Endothelial cell of umbilical vein (primary cell): Measurements from ENCODE around the gene PRKAR1B. TPM values are rescaled to one million over a fixed set of nuclear protein-coding genes. Genes with fewer than 3 reads are reported as not detected.

Source experiments
- BruUV-seq: library from RNA; stranded (reverse); fragments of 400-500 nt; replicated peaks from 2 replicates; lab custom pipeline; 2021; lab: Mats Ljungman, UMichigan
- CTCF ChIA-PET: fragments of 300-600, 350-600 bp; sonication (Branson Sonifier 250); formaldehyde crosslinking; loops from one replicate; lab custom pipeline; 2021; ENCODE audit warnings: antibody characterized with exemption, inconsistent platforms; lab: Charles Lee
- POLR2A ChIA-PET: fragments of 300-600, 350-600 bp; sonication (Branson Sonifier 250); formaldehyde crosslinking; loops from one replicate; lab custom pipeline; 2021; ENCODE audit warnings: antibody characterized with exemption, inconsistent platforms; lab: Charles Lee
- DNase-seq: peaks from one replicate; pipeline ENCODE4 v3.0.0-alpha.2; 2011; ENCODE audit warnings: low read depth, low spot score
- FAIRE-seq: peaks from 2 replicates; lab custom pipeline; 2011; peaks lifted over from hg19 to GRCh38; lab: Jason Lieb, UNC
- H2AFZ ChIP-seq: 2 replicates; pipeline ENCODE4 v1.6.0; 2012; ENCODE audit warnings: low read depth, low read length, control low read depth, inconsistent platforms
- H3K27ac ChIP-seq: 2 replicates; pipeline ENCODE4 v1.5.1; 2011; ENCODE audit warnings: low read depth, mild to moderate bottlenecking, control low read depth, low read length, moderate library complexity; ENCODE audit not compliant: insufficient read depth
- H3K27me3 ChIP-seq, 2 experiments: 2 replicates each; pipeline versions ENCODE4 v1.6.0 to v1.6.1; 2011; ENCODE audit warnings: low read length in 2 of 2, mixed read lengths in 1 of 2; ENCODE audit not compliant: control insufficient read depth in 2 of 2, insufficient read depth in 2 of 2
- H3K36me3 ChIP-seq, 2 experiments: 2 replicates in 1 of 2; 3 replicates in 1 of 2; pipeline ENCODE4 v1.5.1; 2011; ENCODE audit warnings: low read length in 2 of 2, mild to moderate bottlenecking in 1 of 2, moderate library complexity in 1 of 2; ENCODE audit not compliant: control insufficient read depth in 2 of 2, insufficient read depth in 2 of 2; ENCODE audit errors: extremely low read depth in 1 of 2
- H3K4me1 ChIP-seq: 3 replicates; pipeline ENCODE4 v1.5.1; 2011; ENCODE audit warnings: mild to moderate bottlenecking, low read length; ENCODE audit not compliant: control insufficient read depth, insufficient read depth; ENCODE audit errors: extremely low read depth
- H3K4me2 ChIP-seq: 2 replicates; pipeline ENCODE4 v1.6.1; 2011; ENCODE audit warnings: low read length, control low read depth, mixed read lengths; ENCODE audit not compliant: insufficient read depth
- H3K4me3 ChIP-seq, 3 experiments: fragments of 200-600 bp in 1 of 3; sonication (generic), shearing (Covaris generic) in 1 of 3; replicated peaks in 1 of 3; 2 replicates each; pipeline ENCODE4 v1.5.1; 2011 to 2016; ENCODE audit warnings: control low read depth in 3 of 3, low read length in 3 of 3, mild to moderate bottlenecking in 2 of 3, inconsistent platforms in 1 of 3, low read depth in 1 of 3, moderate library complexity in 1 of 3; ENCODE audit not compliant: insufficient read depth in 1 of 3
- H3K79me2 ChIP-seq: 2 replicates; pipeline ENCODE4 v1.6.0; 2012; ENCODE audit warnings: low read length, inconsistent platforms; ENCODE audit not compliant: control insufficient read depth, insufficient read depth
- H3K9ac ChIP-seq: replicated peaks from 2 replicates; pipeline ENCODE3; 2011; ENCODE audit warnings: low read length, control low read depth; ENCODE audit not compliant: insufficient read depth; ENCODE audit errors: extremely low read depth
- H3K9me1 ChIP-seq: replicated peaks from 3 replicates; pipeline ENCODE4 v1.6.0; 2011; ENCODE audit warnings: mild to moderate bottlenecking, low read length; ENCODE audit not compliant: control insufficient read depth, insufficient read depth; ENCODE audit errors: extremely low read depth
- H3K9me3 ChIP-seq: replicated peaks from 2 replicates; pipeline ENCODE4 v1.5.1; 2012; ENCODE audit warnings: low read length, inconsistent platforms; ENCODE audit not compliant: control insufficient read depth, insufficient read depth
- H4K20me1 ChIP-seq: replicated peaks from 2 replicates; pipeline ENCODE3; 2011; ENCODE audit warnings: mild to moderate bottlenecking, low read length; ENCODE audit not compliant: control insufficient read depth, insufficient read depth; ENCODE audit errors: extremely low read depth
- CTCF ChIP-seq, 2 donors: IDR thresholded peaks; 1 replicate in 1 of 2; 2 replicates in 1 of 2; pipeline ENCODE4 v1.5.1; 2011; ENCODE audit warnings: low read length in 2 of 2, mild to moderate bottlenecking in 2 of 2, moderate library complexity in 2 of 2, control low read depth in 1 of 2, inconsistent platforms in 1 of 2, low read depth in 1 of 2; ENCODE audit not compliant: insufficient read depth in 1 of 2; ENCODE audit errors: extremely low read depth in 1 of 2
- EZH2 ChIP-seq: IDR thresholded peaks from 2 replicates; pipeline ENCODE4 v1.6.1; 2012; ENCODE audit warnings: borderline replicate concordance, low read depth, mild to moderate bottlenecking, moderate library complexity, low read length, inconsistent platforms; ENCODE audit not compliant: severe bottlenecking
- FOS ChIP-seq: IDR thresholded peaks from 2 replicates; pipeline ENCODE4 v1.6.1; 2011; ENCODE audit warnings: mild to moderate bottlenecking, low read length, moderate library complexity, borderline replicate concordance; ENCODE audit not compliant: insufficient read depth
- GATA2 ChIP-seq: IDR thresholded peaks from 2 replicates; pipeline ENCODE4 v1.7.0; 2011; ENCODE audit warnings: low read depth, mild to moderate bottlenecking, moderate library complexity, mixed read lengths, low read length; ENCODE audit not compliant: insufficient read length, insufficient read depth
- JUN ChIP-seq: IDR thresholded peaks from 2 replicates; pipeline ENCODE4 v1.6.1; 2011; ENCODE audit warnings: borderline replicate concordance, low read depth; ENCODE audit not compliant: insufficient read length, insufficient read depth
- MAX ChIP-seq: IDR thresholded peaks from 2 replicates; pipeline ENCODE4 v1.6.1; 2011; ENCODE audit not compliant: insufficient read depth, insufficient read length
- MYC ChIP-seq: IDR thresholded peaks from one replicate; pipeline ENCODE4 v1.6.1; 2011; ENCODE audit warnings: mild to moderate bottlenecking, low read depth, low read length
- POLR2A ChIP-seq: IDR thresholded peaks from 2 replicates; pipeline ENCODE4 v1.6.1; 2012; ENCODE audit warnings: low read depth, mild to moderate bottlenecking, control low read depth, low read length
- POLR2AphosphoS5 ChIP-seq: IDR thresholded peaks from 2 replicates; pipeline ENCODE4 v1.6.1; 2012; ENCODE audit warnings: low read depth, mild to moderate bottlenecking, control low read depth, low read length, moderate library complexity; ENCODE audit not compliant: insufficient read depth
- dilution Hi-C: fragments of 300-500 bp; cut with MboI; formaldehyde crosslinking; loops from one replicate; pipeline ENCODE4 v1.15.0; 2019; ENCODE audit warnings: low sequenced_read_pairs; ENCODE audit not compliant: extremely low pct_ligation_motif_present
- intact Hi-C: fragments of 100-400 bp; cut with micrococcal nuclease; formaldehyde crosslinking; loops from one replicate; pipeline ENCODE4 v1.10.0; 2022
- polyA plus RNA-seq, 4 experiments: library from polyadenylated mRNA; depleted of rRNA in 3 of 4; stranded (reverse) in 3 of 4; unstranded in 1 of 4; fragments of >200 nt; gene quantifications; 2 replicates each; pipeline versions ENCODE4 v1.2.1 to v1.2.3, GENCODE V29; 2011 to 2012; ENCODE audit warnings: missing spikeins in 1 of 4
- total RNA-seq: library from RNA; stranded (reverse); gene quantifications from 2 replicates; pipeline ENCODE4 v1.2.3, GENCODE V29; 2021

The PRKAR1B gene
- total and polyA plus RNA-seq, 2 donors (not counting 3 experiments of a cell fraction or from before 2014, with no cell fraction given): 15.4 to 29.2 TPM

DNA sequence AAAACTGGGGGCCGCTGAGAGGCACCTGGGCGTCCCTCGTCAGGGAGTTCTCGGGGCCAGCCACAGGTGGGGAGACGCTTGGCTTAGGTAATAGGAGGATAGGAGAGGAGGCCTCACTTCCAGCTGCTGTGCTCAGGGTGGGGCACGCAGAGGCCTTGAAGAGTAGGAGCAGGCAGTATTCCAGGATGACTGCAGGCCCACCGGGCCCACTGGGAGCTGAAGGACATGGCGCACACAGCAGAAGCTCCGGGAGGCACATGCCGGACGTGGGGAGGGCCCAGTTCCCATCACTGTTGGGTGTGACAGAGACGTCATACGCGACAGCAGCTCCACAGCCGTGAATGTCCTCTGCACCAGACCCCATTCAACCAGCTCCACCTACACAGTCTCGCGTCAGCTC is 185.4 kb downstream of the PRKAR1B start:
- intact Hi-C loops (no loop called here), dilution Hi-C loops (no loop called here)
- no peak for TF ChIP-seq POLR2A
- TF ChIP-seq FOS: no peak
- TF ChIP-seq CTCF (IDR thresholded peaks at IDR 0.05; ENCODE audit: extremely low read depth in 1 of 2, insufficient read depth in 1 of 2, low read depth in 1 of 2, low read length in 2 of 2): no peak
- TF ChIP-seq MAX: no peak
- no peak for TF ChIP-seq MYC
- no peak for TF ChIP-seq POLR2AphosphoS5
- TF ChIP-seq GATA2: no peak
- no peak for TF ChIP-seq JUN
- no peak for TF ChIP-seq EZH2
- no peak for DNase-seq
- Histone ChIP-seq H3K9ac (no peak overlapping the region), H3K79me2 (no peaks in the 10 kb centered on the region), H3K9me3 (no peaks in the 10 kb centered on the region), H3K36me3 (no peaks in the 10 kb centered on the region), H4K20me1 (no peaks in the 10 kb centered on the region), H3K4me2 (no peak overlapping the region), H3K4me3 (no peak overlapping the region), H3K27ac (no peak overlapping the region), H3K4me1 (peaks cover 35% of the 10 kb centered on the region), H3K9me1 (no peaks in the 10 kb centered on the region), H2AFZ (no peak overlapping the region), H3K27me3 (no peaks in the 10 kb centered on the region)
- FAIRE-seq: no peak
- ChIA-PET POLR2A (no interaction called here), CTCF (no interaction called here)
- no TSS peak for BruUV-seq
